NK-92 (cell line): ENCODE measurements around the gene SEC24B.
"Not testable (repeated sequence)": the region's sequence is repeated elsewhere in the genome, so short reads cannot be mapped to it uniquely, and the experiment has no call there.

ENCODE experiments used
- DNase-seq: peaks from one replicate; lab custom pipeline; 2025; ENCODE audit not compliant: unreplicated experiment; lab: John Stamatoyannopoulos, UW

Gene SEC24B

GRCh38 chr4:109432203-109432602, 1.4 kb upstream of the SEC24B start:
- no peak for DNase-seq

GRCh38 chr4:109432696-109433095, 919 bp upstream of the SEC24B start:
- no peak for DNase-seq

- DNase-seq, result no peak
Measured at GRCh38 chr4:109434007-109434971, 674 bp downstream of the SEC24B start.

- no peak for DNase-seq
Measured at GRCh38 chr4:109435635-109436034, 2.0 kb downstream of the SEC24B start.

GRCh38 chr4:109436504-109436903, 2.9 kb downstream of the SEC24B start:
- no peak for DNase-seq

- no peak for DNase-seq
Measured at GRCh38 chr4:109440948-109441347, 7.3 kb downstream of the SEC24B start.

- no peak for DNase-seq
Measured at GRCh38 chr4:109441862-109442458, 8.3 kb downstream of the SEC24B start.

GRCh38 chr4:109444182-109444844, 10.7 kb downstream of the SEC24B start:
- DNase-seq, result no peak

GRCh38 chr4:109447278-109447677, 13.7 kb downstream of the SEC24B start:
- DNase-seq, result no peak

GRCh38 chr4:109451544-109452273, 18.1 kb downstream of the SEC24B start:
- DNase-seq, result no peak

GRCh38 chr4:109453110-109453509, 19.5 kb downstream of the SEC24B start:
- not testable (repeated sequence) for DNase-seq

GRCh38 chr4:109462297-109462696, 28.7 kb downstream of the SEC24B start:
- no peak for DNase-seq

- no peak for DNase-seq
Measured at GRCh38 chr4:109462802-109463201, 29.2 kb downstream of the SEC24B start.

- DNase-seq, result no peak
Measured at GRCh38 chr4:109465069-109465468, 31.5 kb downstream of the SEC24B start.

GRCh38 chr4:109469915-109470314, 36.3 kb downstream of the SEC24B start:
- DNase-seq, result no peak

GRCh38 chr4:109472343-109472761, 38.7 kb downstream of the SEC24B start:
- DNase-seq, result no peak

GRCh38 chr4:109473824-109474223, 40.2 kb downstream of the SEC24B start:
- no peak for DNase-seq

- no peak for DNase-seq
Measured at GRCh38 chr4:109486007-109486406, 52.4 kb downstream of the SEC24B start.

- DNase-seq, result no peak
Measured at GRCh38 chr4:109494563-109494962, 60.9 kb downstream of the SEC24B start.

- no peak for DNase-seq
Measured at GRCh38 chr4:109495514-109495913, 61.9 kb downstream of the SEC24B start.

- DNase-seq, result no peak
Measured at GRCh38 chr4:109496875-109497274, 63.3 kb downstream of the SEC24B start.
